ENCODE data around the gene OR52I2.

The OR52I2 gene

GRCh38 chr11:4577761-4578160, 3.8 kb upstream of the OR52I2 start:
- Histone ChIP-seq H3K36me3 (ENCODE audit: control insufficient read depth, low read length) (no peaks in the 10 kb centered on the region), H3K4me3 (ENCODE audit: low read length) (no peak overlapping the region), H3K9me2 (replicated peaks; ENCODE audit: control insufficient read depth, low read length) (no peaks in the 10 kb centered on the region), H3K27ac (ENCODE audit: low read depth, low read length) (no peak overlapping the region), H3K4me2 (ENCODE audit: low read length) (no peak overlapping the region), H3F3A (ENCODE audit: control insufficient read depth, insufficient read depth) (no peaks in the 10 kb centered on the region), H3K9me3 (ENCODE audit: control insufficient read depth, insufficient read depth, low read length) (no peaks in the 10 kb centered on the region), H3K27me3 (ENCODE audit: control insufficient read depth, low read length) (peaks cover 4% of the 10 kb centered on the region; the same call in 1 of the 2 replicates), H3K4me1 (ENCODE audit: control insufficient read depth, low read length) (no peaks in the 10 kb centered on the region), H3K79me2 (ENCODE audit: control insufficient read depth, low read length) (no peaks in the 10 kb centered on the region), H4K20me1 (ENCODE audit: control insufficient read depth, insufficient read depth, low read depth, low read length) (no peaks in the 10 kb centered on the region)
- TF ChIP-seq, protein P1, sequence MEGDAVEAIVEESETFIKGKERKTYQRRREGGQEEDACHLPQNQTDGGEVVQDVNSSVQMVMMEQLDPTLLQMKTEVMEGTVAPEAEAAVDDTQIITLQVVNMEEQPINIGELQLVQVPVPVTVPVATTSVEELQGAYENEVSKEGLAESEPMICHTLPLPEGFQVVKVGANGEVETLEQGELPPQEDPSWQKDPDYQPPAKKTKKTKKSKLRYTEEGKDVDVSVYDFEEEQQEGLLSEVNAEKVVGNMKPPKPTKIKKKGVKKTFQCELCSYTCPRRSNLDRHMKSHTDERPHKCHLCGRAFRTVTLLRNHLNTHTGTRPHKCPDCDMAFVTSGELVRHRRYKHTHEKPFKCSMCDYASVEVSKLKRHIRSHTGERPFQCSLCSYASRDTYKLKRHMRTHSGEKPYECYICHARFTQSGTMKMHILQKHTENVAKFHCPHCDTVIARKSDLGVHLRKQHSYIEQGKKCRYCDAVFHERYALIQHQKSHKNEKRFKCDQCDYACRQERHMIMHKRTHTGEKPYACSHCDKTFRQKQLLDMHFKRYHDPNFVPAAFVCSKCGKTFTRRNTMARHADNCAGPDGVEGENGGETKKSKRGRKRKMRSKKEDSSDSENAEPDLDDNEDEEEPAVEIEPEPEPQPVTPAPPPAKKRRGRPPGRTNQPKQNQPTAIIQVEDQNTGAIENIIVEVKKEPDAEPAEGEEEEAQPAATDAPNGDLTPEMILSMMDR (IDR thresholded peaks at IDR 0.05; ENCODE audit: low read depth, low read length, poor library complexity, severe bottlenecking): no peak

- Histone ChIP-seq H4K20me1 (ENCODE audit: control insufficient read depth, insufficient read depth, low read depth, low read length) (no peaks in the 10 kb centered on the region), H3K9me2 (replicated peaks; ENCODE audit: control insufficient read depth, low read length) (no peaks in the 10 kb centered on the region), H3K4me3 (ENCODE audit: low read length) (no peak overlapping the region), H3K9me3 (ENCODE audit: control insufficient read depth, insufficient read depth, low read length) (no peaks in the 10 kb centered on the region), H3K36me3 (ENCODE audit: control insufficient read depth, low read length) (no peaks in the 10 kb centered on the region), H3K79me2 (ENCODE audit: control insufficient read depth, low read length) (no peaks in the 10 kb centered on the region), H3K4me1 (ENCODE audit: control insufficient read depth, low read length) (no peaks in the 10 kb centered on the region), H3K27me3 (ENCODE audit: control insufficient read depth, low read length) (peaks cover 4% of the 10 kb centered on the region; the same call in 1 of the 2 replicates), H3F3A (ENCODE audit: control insufficient read depth, insufficient read depth) (no peaks in the 10 kb centered on the region), H3K27ac (ENCODE audit: low read depth, low read length) (no peak overlapping the region), H3K4me2 (ENCODE audit: low read length) (no peak overlapping the region)
- TF ChIP-seq, protein P1 (IDR thresholded peaks at IDR 0.05; ENCODE audit: low read depth, low read length, poor library complexity, severe bottlenecking): no peak
- no peak for TF ChIP-seq EZH2phosphoT487 (IDR thresholded peaks at IDR 0.05; ENCODE audit: borderline replicate concordance, low read length)
These were observed 2.9 kb upstream of the OR52I2 start for GRCh38 chr11:4578624-4579023.

GRCh38 chr11:4580124-4580523, 1.4 kb upstream of the OR52I2 start:
- H3K4me2 ChIP-seq (ENCODE audit: low read length): no peak overlapping the region
- no peaks in the 10 kb centered on the region for H3K79me2 ChIP-seq (ENCODE audit: control insufficient read depth, low read length)
- H3K27me3 ChIP-seq (ENCODE audit: control insufficient read depth, low read length): peaks cover 4% of the 10 kb centered on the region; the same call in 1 of the 2 replicates
- no peaks in the 10 kb centered on the region for H3K4me1 ChIP-seq (ENCODE audit: control insufficient read depth, low read length)
- no peaks in the 10 kb centered on the region for H3K9me3 ChIP-seq (ENCODE audit: control insufficient read depth, insufficient read depth, low read length)
- TF ChIP-seq, protein P1 (IDR thresholded peaks at IDR 0.05; ENCODE audit: low read depth, low read length, poor library complexity, severe bottlenecking): no peak
- TF ChIP-seq EZH2phosphoT487 (IDR thresholded peaks at IDR 0.05; ENCODE audit: borderline replicate concordance, low read length): no peak
- H3K9me2 ChIP-seq (replicated peaks; ENCODE audit: control insufficient read depth, low read length): no peaks in the 10 kb centered on the region
- H3K36me3 ChIP-seq (ENCODE audit: control insufficient read depth, low read length): no peaks in the 10 kb centered on the region
- H3K27ac ChIP-seq (ENCODE audit: low read depth, low read length): no peak overlapping the region
- H3F3A ChIP-seq (ENCODE audit: control insufficient read depth, insufficient read depth): no peaks in the 10 kb centered on the region
- H3K4me3 ChIP-seq (ENCODE audit: low read length): no peak overlapping the region
- no peaks in the 10 kb centered on the region for H4K20me1 ChIP-seq (ENCODE audit: control insufficient read depth, insufficient read depth, low read depth, low read length)

- H3K4me1 ChIP-seq (ENCODE audit: control insufficient read depth, low read length): no peaks in the 10 kb centered on the region
- H3K4me2 ChIP-seq (ENCODE audit: low read length): no peak overlapping the region
- H3K9me3 ChIP-seq (ENCODE audit: control insufficient read depth, insufficient read depth, low read length): no peaks in the 10 kb centered on the region
- H3K79me2 ChIP-seq (ENCODE audit: control insufficient read depth, low read length): no peaks in the 10 kb centered on the region
- TF ChIP-seq EZH2phosphoT487 (IDR thresholded peaks at IDR 0.05; ENCODE audit: borderline replicate concordance, low read length): no peak
- TF ChIP-seq, protein P1 (IDR thresholded peaks at IDR 0.05; ENCODE audit: low read depth, low read length, poor library complexity, severe bottlenecking): no peak
- H3K27ac ChIP-seq (ENCODE audit: low read depth, low read length): no peak overlapping the region
- H3K4me3 ChIP-seq (ENCODE audit: low read length): no peak overlapping the region
- H4K20me1 ChIP-seq (ENCODE audit: control insufficient read depth, insufficient read depth, low read depth, low read length): no peaks in the 10 kb centered on the region
- no peaks in the 10 kb centered on the region for H3F3A ChIP-seq (ENCODE audit: control insufficient read depth, insufficient read depth)
- no peaks in the 10 kb centered on the region for H3K36me3 ChIP-seq (ENCODE audit: control insufficient read depth, low read length)
- no peaks in the 10 kb centered on the region for H3K27me3 ChIP-seq (ENCODE audit: control insufficient read depth, low read length)
- no peaks in the 10 kb centered on the region for H3K9me2 ChIP-seq (replicated peaks; ENCODE audit: control insufficient read depth, low read length)
These were observed 7.5 kb downstream of the OR52I2 start for GRCh38 chr11:4589017-4589416.
